ENCODE results near the gene PODN. TPM values are rescaled to one million over a fixed set of nuclear protein-coding genes. Genes with fewer than 3 reads are reported as not detected.

PODN gene
- total RNA-seq, 2 donors from 2014 or later, result 35.8 to 123 TPM

DNA sequence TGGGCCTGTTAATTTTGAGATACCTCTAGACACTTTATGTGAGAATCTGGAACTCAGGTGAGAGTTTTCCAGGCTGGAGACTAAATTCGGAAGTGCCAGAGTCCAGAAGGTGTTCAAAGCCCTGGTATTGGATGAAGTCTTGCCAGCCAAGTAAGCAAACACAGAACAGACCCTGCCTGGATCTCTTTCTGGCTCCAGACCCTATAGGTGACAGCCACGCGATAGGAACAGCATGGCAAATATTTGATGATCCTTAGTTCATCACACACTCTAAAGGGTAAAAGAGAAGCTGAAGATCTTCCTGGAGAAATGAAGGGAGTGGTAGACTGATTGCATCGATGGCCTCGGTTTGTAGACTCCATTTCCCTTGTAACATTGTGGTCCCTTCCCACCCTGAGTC is 49.7 kb downstream of the PODN start:
- no peaks in the 10 kb centered on the region for H3K9me3 ChIP-seq
- intact Hi-C loops (cut with DNase I), result no loop called here
- H3K4me1 ChIP-seq, result peaks cover 17% of the 10 kb centered on the region
- DNase-seq, result no peak
- H3K36me3 ChIP-seq (replicated peaks in 1 of 2; ENCODE audit: insufficient read depth in 1 of 2, low read depth in 2 of 2), result no peaks in the 10 kb centered on the region
- 60 to 64% methylated on average over 5 of the region's 5 CpGs for WGBS, 2 donors
- no peak overlapping the region for H3K27ac ChIP-seq
- no peak overlapping the region for H3K4me3 ChIP-seq
- H3K27me3 ChIP-seq, result no peaks in the 10 kb centered on the region
- ATAC-seq, result no peak
- TF ChIP-seq POLR2A (IDR thresholded peaks at IDR 0.05), result no peak
- TF ChIP-seq, protein P1, sequence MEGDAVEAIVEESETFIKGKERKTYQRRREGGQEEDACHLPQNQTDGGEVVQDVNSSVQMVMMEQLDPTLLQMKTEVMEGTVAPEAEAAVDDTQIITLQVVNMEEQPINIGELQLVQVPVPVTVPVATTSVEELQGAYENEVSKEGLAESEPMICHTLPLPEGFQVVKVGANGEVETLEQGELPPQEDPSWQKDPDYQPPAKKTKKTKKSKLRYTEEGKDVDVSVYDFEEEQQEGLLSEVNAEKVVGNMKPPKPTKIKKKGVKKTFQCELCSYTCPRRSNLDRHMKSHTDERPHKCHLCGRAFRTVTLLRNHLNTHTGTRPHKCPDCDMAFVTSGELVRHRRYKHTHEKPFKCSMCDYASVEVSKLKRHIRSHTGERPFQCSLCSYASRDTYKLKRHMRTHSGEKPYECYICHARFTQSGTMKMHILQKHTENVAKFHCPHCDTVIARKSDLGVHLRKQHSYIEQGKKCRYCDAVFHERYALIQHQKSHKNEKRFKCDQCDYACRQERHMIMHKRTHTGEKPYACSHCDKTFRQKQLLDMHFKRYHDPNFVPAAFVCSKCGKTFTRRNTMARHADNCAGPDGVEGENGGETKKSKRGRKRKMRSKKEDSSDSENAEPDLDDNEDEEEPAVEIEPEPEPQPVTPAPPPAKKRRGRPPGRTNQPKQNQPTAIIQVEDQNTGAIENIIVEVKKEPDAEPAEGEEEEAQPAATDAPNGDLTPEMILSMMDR (IDR thresholded peaks at IDR 0.05), result no peak

DNA sequence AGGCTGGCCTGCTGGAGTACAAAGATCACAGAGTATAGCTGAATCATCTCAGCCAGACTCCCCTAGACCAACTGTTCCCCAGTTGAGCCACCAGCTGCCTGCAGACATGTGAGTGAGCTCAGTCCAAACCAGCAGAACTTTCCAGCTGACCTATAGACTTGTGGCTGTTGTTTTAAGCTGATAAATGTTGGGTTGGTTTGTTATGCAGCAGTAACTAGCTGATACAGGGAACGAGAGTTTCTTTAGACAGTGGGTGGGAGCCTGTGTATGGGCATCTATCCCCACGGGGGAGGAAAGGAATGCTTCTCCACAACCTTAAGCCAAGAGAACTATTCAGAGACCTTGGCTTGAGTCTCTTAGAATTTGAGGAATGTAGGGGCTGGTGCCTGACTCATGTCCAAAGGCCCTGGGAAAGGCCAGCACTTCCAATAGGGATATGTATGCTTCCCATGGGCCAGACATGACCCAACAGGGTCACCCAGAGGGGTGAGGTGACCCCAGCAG is 50.3 kb downstream of the PODN start:
- WGBS, 2 donors, result 84 to 96% methylated on average over 2 of the region's 2 CpGs
- ATAC-seq (no peak), DNase-seq (no peak)
- TF ChIP-seq, protein P1 (IDR thresholded peaks at IDR 0.05), result no peak
- no peak for TF ChIP-seq POLR2A (IDR thresholded peaks at IDR 0.05)
- no peak overlapping the region for H3K27ac ChIP-seq
- H3K4me3 ChIP-seq, result no peak overlapping the region
- H3K27me3 ChIP-seq, result no peaks in the 10 kb centered on the region
- H3K36me3 ChIP-seq (replicated peaks in 1 of 2; ENCODE audit: insufficient read depth in 1 of 2, low read depth in 2 of 2), result no peaks in the 10 kb centered on the region
- H3K4me1 ChIP-seq, result peaks cover 17% of the 10 kb centered on the region
- intact Hi-C loops (cut with DNase I), result no loop called here
- H3K9me3 ChIP-seq, result no peaks in the 10 kb centered on the region

DNA sequence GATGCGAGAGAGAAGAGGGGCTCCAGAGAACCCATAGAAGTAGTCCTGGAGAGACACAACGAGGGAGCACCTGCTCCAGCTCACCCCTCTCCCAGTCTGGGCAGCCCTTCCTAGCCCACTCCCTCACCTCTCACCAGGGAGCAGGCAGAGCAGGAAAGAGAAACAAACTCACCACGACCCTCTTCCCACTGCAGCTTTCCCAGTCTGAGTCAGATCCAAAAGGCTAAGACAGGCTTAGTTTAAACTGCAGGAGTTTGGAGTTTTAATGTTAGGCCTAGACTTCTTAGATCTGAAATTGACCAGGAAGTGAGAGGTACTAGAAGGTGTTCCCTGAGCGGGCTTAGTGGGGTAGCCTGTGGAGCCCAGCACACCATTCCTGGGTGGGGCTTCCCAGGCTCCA is 50.8 kb downstream of the PODN start:
- DNase-seq, result no peak
- no peak for ATAC-seq
- H3K4me1 ChIP-seq, result peaks cover 17% of the 10 kb centered on the region
- no peaks in the 10 kb centered on the region for H3K9me3 ChIP-seq
- H3K27ac ChIP-seq, result no peak overlapping the region
- WGBS, 2 donors, result 91 to 94% methylated on average over 4 of the region's 4 CpGs
- intact Hi-C loops (cut with DNase I), result no loop called here
- TF ChIP-seq POLR2A (IDR thresholded peaks at IDR 0.05), result no peak
- TF ChIP-seq, protein P1 (IDR thresholded peaks at IDR 0.05), result no peak
- no peaks in the 10 kb centered on the region for H3K36me3 ChIP-seq (replicated peaks in 1 of 2; ENCODE audit: insufficient read depth in 1 of 2, low read depth in 2 of 2)
- H3K27me3 ChIP-seq, result no peaks in the 10 kb centered on the region
- H3K4me3 ChIP-seq, result no peak overlapping the region

DNA sequence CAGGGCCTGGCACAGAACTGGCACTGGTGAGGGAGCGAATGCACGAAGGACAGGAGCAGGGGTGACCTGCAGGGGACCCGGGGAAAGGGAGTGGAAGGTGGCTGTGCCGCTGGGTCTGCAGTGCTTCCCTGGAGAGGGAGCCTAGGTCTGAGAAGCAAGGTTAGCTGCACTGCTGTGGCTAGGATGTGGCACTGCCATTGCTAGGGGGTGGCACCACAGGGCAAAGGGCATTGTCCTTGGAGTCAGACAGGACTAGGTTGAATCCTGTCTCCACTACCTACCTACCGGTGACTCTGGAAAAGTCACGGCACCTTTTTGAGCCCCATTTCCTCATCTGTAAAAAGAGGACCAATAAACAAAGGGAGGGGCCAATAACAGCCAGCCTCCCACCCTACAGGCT is 52.1 kb downstream of the PODN start:
- H3K4me3 ChIP-seq, result no peak overlapping the region
- WGBS, 2 donors, result 94 to 97% methylated on average over 5 to 6 of the region's 6 CpGs
- intact Hi-C loops (cut with DNase I), result no loop called here
- TF ChIP-seq POLR2A (IDR thresholded peaks at IDR 0.05), result no peak
- TF ChIP-seq, protein P1 (IDR thresholded peaks at IDR 0.05), result no peak
- no peaks in the 10 kb centered on the region for H3K36me3 ChIP-seq (replicated peaks in 1 of 2; ENCODE audit: insufficient read depth in 1 of 2, low read depth in 2 of 2)
- DNase-seq, result no peak
- no peaks in the 10 kb centered on the region for H3K9me3 ChIP-seq
- H3K27me3 ChIP-seq, result no peaks in the 10 kb centered on the region
- peaks cover 11% of the 10 kb centered on the region for H3K4me1 ChIP-seq
- H3K27ac ChIP-seq, result no peak overlapping the region
- ATAC-seq, result no peak

Data from body of pancreas (tissue), 4 donors.